ENCODE data around the gene GALNT17.

The GALNT17 gene

DNA sequence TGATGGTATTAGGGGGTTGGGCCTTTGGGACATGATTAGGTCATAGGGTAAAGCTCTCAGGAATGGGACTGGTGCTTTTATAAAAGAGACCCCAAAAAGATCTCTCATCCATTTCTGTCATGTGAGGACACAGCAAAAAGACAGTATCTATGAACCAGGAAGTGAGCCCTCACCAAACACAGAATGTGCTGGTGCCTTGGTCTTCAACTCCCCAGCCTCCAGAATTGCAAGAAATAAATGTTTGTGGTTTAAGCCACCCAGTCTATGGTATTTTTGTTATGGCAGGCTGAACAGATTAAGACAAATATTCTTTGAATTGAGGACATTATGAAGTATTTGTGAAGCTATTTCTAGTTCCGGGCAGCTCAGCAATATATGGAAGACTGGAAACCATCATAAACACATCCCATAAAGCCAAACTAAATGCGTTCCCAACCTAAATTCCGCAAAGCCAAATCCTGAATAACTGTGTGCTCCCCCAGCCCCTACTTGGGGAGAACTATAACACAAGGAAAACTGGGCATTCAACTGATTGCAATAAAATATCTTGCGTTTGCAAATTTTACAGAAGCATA lies 153.7 kb downstream of the GALNT17 start:
- no peak for DNase-seq (ENCODE audit: low read depth)

- DNase-seq (ENCODE audit: low read depth): no peak
These were observed 154.4 kb downstream of the GALNT17 start for GRCh38 chr7:71286336-71286735.

DNA sequence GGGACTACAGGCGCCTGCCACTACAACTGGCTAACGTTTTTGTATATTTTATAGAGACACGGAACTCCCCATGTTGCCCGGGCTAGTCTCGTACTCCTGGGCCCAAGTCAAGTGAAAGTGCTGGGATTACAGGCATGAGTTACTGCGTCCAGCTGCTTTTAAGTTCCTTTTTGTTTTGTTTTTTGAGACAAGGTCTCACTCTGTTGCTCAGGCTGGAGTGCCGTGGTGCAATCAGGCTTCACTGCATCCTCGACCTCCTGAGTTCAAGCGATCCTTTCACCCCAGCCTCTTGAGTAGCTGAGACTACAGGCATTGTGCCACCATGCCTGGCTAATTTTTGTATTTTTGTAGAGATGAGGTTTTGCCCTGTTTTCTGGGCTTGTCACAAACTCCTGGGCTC lies 155.0 kb downstream of the GALNT17 start:
- DNase-seq (ENCODE audit: low read depth): no peak

GRCh38 chr7:71290452-71290851 lies 158.5 kb downstream of the GALNT17 start:
- no peak for DNase-seq (ENCODE audit: low read depth)

DNA sequence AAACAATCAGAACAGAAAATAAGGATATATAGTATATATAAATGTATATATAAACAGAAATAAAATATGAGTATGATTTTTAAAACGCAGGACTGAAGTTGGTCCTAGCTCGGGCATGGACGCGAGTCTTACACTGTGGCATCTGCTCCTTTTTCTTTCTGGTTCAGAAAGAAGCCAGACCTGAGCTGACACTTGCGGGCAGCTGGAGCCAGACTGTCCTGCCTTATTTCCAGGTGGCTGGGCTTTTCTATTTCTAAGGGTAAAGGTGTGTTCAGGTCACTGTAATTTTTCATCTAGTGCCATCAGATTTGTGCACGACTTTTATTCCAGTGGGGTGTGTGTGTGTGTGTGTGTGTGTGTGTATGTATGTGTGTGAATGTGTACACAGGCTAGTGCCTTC lies 166.4 kb downstream of the GALNT17 start:
- no peak for DNase-seq (ENCODE audit: low read depth)

DNA sequence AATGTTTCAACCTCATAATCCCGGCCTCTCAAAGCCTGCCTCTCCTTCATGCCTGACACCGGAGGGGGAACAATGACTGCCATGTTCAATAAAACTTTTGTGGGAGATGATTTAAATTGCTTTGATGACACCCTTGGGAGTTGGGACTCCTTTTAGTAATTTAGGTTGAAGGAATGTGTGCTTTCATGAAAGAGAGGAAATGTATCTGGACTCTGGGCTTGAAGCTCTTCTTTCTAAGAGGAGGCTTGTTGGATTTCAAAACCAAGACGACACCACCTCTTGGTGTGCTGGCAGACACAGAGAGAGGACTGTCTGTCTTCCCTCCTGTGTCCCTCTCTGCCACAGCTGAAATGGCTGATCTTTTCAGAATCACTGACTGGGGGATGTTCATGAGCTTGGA lies 168.1 kb downstream of the GALNT17 start:
- no peak for DNase-seq (ENCODE audit: low read depth)

GRCh38 chr7:71300603-71301002 lies 168.7 kb downstream of the GALNT17 start:
- DNase-seq (ENCODE audit: low read depth): no peak

DNA sequence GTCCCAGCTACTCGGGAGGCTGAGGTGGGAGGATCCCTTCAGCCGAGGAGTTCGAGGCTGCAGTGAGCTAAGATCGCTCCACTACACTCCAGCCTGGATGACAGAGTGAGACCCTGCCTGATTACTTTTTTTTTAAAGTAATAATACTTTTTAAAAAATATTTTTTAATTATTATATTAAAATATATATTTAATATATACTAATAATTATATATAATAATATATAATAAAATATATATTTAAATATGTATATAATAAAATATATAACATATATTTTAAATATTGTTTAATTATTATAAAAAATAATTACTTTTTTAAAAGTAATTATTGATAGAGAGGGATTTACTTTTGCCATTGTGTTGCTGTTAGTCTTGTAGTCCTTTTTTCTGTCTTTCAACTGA lies 169.2 kb downstream of the GALNT17 start:
- DNase-seq (ENCODE audit: low read depth): no peak

GRCh38 chr7:71303566-71303965 lies 171.6 kb downstream of the GALNT17 start:
- no peak for DNase-seq (ENCODE audit: low read depth)

GRCh38 chr7:71308096-71308495 lies 176.2 kb downstream of the GALNT17 start:
- DNase-seq (ENCODE audit: low read depth): no peak

GRCh38 chr7:71311576-71311975 lies 179.6 kb downstream of the GALNT17 start:
- no peak for DNase-seq (ENCODE audit: low read depth)

DNA sequence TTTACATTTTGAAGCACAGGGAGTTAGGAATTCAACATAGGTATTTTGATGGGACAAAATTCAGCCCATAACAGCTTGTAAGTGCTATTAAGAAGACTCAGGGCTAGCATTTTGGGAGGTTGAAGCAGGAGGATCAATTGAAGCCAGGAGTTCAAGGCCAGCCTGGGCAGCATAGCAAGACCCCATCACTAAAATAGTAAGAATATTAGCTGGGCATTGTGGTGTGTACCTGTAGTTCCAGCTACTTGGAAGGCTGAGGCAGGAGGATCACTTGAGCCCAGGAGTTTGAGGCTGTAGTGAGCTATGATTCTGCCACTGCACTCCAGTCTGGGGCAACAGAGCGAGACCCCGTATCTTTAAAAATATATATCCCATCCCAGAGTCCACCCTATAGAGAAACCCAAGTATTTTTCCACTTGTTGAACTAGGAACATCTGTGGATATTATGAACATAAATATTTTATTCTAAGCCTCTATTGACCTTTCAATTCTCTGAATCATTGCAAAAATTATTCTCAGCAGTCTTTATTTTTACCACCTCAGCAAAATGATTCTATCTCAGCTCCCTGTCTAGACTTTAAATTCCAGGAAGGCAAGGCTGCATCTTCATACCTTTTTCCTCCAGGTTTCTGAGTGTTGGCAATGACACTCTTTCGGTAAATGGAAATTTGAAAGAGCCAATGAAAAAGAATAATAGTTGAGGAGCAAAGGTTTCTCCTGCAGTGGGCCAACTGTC lies 181.0 kb downstream of the GALNT17 start:
- DNase-seq (ENCODE audit: low read depth): no peak

DNA sequence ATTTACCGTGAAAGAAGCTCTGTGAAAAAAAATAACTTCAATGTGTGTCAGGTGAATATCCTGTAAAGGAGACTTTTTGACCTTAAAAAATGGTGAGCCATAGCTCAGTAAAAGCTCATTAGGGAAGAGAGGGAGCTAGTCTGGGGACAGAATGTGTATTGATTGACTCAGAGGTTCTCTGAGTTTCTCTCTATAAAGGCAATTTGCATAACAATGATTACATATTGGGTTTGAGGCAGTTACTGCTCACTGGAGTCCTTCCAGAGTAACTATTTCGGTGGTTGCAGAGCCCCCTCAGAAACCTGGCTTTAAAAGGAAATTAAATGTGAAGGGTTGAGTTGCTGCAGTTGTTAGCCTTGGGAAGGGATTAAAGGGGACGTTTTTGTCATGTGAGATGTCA lies 181.6 kb downstream of the GALNT17 start:
- DNase-seq (ENCODE audit: low read depth): no peak

- no peak for DNase-seq (ENCODE audit: low read depth)
These were observed 189.0 kb downstream of the GALNT17 start for GRCh38 chr7:71320916-71321315.

- DNase-seq (ENCODE audit: low read depth): no peak
These were observed 190.3 kb downstream of the GALNT17 start for GRCh38 chr7:71322201-71322600.

GRCh38 chr7:71323726-71324125 lies 191.8 kb downstream of the GALNT17 start:
- no peak for DNase-seq (ENCODE audit: low read depth)

- DNase-seq (ENCODE audit: low read depth): no peak
These were observed 193.2 kb downstream of the GALNT17 start for GRCh38 chr7:71325151-71325550.

- DNase-seq (ENCODE audit: low read depth): no peak
These were observed 194.7 kb downstream of the GALNT17 start for GRCh38 chr7:71326595-71326994.

GRCh38 chr7:71327946-71328345 lies 196.0 kb downstream of the GALNT17 start:
- no peak for DNase-seq (ENCODE audit: low read depth)

- DNase-seq (ENCODE audit: low read depth): no peak
These were observed 197.2 kb downstream of the GALNT17 start for GRCh38 chr7:71329030-71329660.

DNA sequence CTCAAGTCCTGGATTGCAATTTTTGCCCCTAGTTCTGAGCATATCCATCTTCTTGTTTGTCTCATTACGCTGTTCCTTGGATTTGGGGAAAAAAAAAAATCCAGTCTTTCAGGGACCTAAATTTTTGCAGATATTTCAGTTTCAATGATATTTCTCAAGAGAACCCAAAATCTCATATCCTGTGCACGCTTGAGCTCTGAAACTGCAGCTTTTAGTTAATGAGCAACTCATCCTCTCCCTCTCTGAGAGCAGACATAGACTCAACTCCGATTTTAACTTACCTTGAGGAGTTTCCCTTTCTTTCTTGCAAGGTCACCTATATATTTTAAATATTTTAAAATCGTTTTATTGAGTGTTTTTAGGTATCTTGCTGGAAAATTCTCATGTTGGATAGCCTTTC lies 200.3 kb downstream of the GALNT17 start:
- DNase-seq (ENCODE audit: low read depth): no peak

- DNase-seq (ENCODE audit: low read depth): no peak
These were observed 202.6 kb downstream of the GALNT17 start for GRCh38 chr7:71334541-71334940.

DNA sequence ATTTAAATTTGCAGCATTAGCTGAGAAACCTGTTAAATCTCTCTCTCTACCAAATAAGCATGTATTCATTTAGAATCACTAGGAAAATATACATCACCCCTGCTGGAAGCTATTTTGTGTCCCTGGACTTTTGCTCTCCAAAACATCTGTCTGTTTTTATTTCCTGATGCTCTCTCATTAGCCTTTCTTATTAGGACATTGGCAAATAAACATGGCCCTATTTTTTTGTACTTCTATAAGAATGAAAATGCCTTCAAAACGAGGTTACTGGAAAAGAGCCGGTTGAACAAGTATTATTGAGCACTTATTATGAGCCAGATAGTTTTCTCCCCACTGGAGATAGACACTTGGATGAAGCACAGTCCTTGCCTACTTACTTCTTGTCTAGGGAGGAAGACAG lies 206.9 kb downstream of the GALNT17 start:
- no peak for DNase-seq (ENCODE audit: low read depth)

DNA sequence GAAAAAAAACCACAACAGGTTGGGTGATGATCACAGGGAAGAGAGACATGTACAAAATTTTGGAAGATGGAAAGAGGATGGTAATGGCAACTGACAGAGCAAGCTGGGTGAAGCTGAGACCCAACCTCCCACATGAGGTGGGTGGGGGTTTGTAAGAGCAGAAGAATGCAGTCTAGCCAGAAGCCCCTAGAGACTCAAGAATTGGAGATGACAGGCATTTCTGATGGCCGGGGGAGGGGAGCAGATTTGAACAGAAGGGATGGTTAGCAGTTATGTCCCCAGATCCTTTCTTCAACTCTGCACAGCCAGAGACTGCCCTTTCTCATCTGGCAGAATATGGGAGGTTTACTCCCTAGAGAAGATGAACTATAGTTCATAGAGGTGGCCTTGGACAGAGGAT lies 208.0 kb downstream of the GALNT17 start:
- DNase-seq (ENCODE audit: low read depth): no peak

Measured in stimulated activated CD8-positive, alpha-beta memory T cell treated with anti-CD3 and anti-CD28 coated beads, Interleukin-7, amount 100 ng/mL, for 24 hours (primary cell).